Thyroid gland (tissue), 4 donors: ENCODE measurements around the gene RAB6A. TPM values are rescaled to one million over a fixed set of nuclear protein-coding genes. Genes with fewer than 3 reads are reported as not detected.

Experiments
- DNase-seq, 2 donors: peaks; one replicate each; pipeline ENCODE4 v3.0.0-alpha.2; 2019
- H3K27ac ChIP-seq, 3 donors: fragments of 200-600 bp; sonication (generic); 1 replicate in 2 of 3; 2 replicates in 1 of 3; pipeline ENCODE4 v1.5.1; 2016 to 2019; ENCODE audit warnings: mild to moderate bottlenecking in 1 of 3, moderate library complexity in 1 of 3
- H3K27me3 ChIP-seq: fragments of 200-600 bp; sonication (generic); one replicate; pipeline ENCODE4 v1.5.1; 2019
- H3K36me3 ChIP-seq, 2 donors: fragments of 200-600 bp; sonication (generic); one replicate each; pipeline ENCODE4 v1.5.1; 2016 to 2019
- H3K4me1 ChIP-seq, 2 donors: fragments of 200-600 bp; sonication (generic); one replicate each; pipeline ENCODE4 v1.5.1; 2017 to 2019
- H3K4me3 ChIP-seq, 3 donors: fragments of 200-600 bp; sonication (generic); replicated peaks in 1 of 3; 1 replicate in 2 of 3; 2 replicates in 1 of 3; pipeline ENCODE4 v1.5.1; 2016; ENCODE audit warnings: mild to moderate bottlenecking in 1 of 3
- H3K9me3 ChIP-seq: fragments of 200-600 bp; sonication (generic); one replicate; pipeline ENCODE4 v1.5.1; 2017
- CTCF ChIP-seq, 6 experiments: fragments of 200-600 bp in 3 of 6; fragments of 450-650 bp in 3 of 6; sonication (generic) in 3 of 6; IDR thresholded peaks; one replicate each; pipeline ENCODE4 v1.5.1; 2016 to 2019; ENCODE audit warnings: antibody characterized with exemption in 6 of 6, mild to moderate bottlenecking in 2 of 6, inconsistent platforms in 1 of 6, moderate library complexity in 1 of 6
- POLR2A ChIP-seq, 2 donors: fragments of 450-650 bp; IDR thresholded peaks; one replicate each; pipeline ENCODE4 v1.6.1; 2017; ENCODE audit warnings: antibody characterized with exemption in 2 of 2, mild to moderate bottlenecking in 2 of 2, moderate library complexity in 1 of 2
- WGBS, 2 donors: methylation state at CpG; one replicate each; pipeline ENCODE4 v1.1.5; 2017; 5-methylcytosine and 5-hydroxymethylcytosine counted together
- intact Hi-C: fragments of 100-400 bp; cut with DNase I; formaldehyde crosslinking; loops from one replicate; pipeline ENCODE4 v1.15.1; 2023
- total RNA-seq, 4 donors: library from RNA; depleted of rRNA; stranded (reverse); fragments of >200 nt; gene quantifications; one replicate each; pipeline ENCODE4 v1.2.3, GENCODE V29; 2016

Gene RAB6A
- total RNA-seq, 4 donors from 2014 or later: 131 to 191 (median 178) TPM

GRCh38 chr11:73648571-73649046 is 112.3 kb downstream of the RAB6A start:
- Histone ChIP-seq H3K4me3 (no peak overlapping the region), H3K36me3 (no peaks in the 10 kb centered on the region), H3K4me1 (peaks cover 11 to 15% of the 10 kb centered on the region in 2 donors), H3K9me3 (no peaks in the 10 kb centered on the region), H3K27me3 (no peaks in the 10 kb centered on the region), H3K27ac (peak overlapping the region in 1 of 3 donors; percentile 24)
- TF ChIP-seq POLR2A (IDR thresholded peaks at IDR 0.05): no peak
- TF ChIP-seq CTCF (IDR thresholded peaks at IDR 0.05): no peak
- intact Hi-C loops: no loop called here
- DNase-seq: peak; percentile 41 to 47
- WGBS, 2 donors: 62 to 64% methylated on average over 4 of the region's 8 CpGs

GRCh38 chr11:73648121-73648520 is 112.8 kb downstream of the RAB6A start:
- H3K4me3 ChIP-seq: peak overlapping the region in 1 of 3 donors; percentile 1
- no peaks in the 10 kb centered on the region for H3K27me3 ChIP-seq
- H3K27ac ChIP-seq: peak overlapping the region in 2 of 3 donors; percentile 2 to 24
- H3K36me3 ChIP-seq: no peaks in the 10 kb centered on the region
- H3K4me1 ChIP-seq: peaks cover 11 to 15% of the 10 kb centered on the region in 2 donors
- no peak for TF ChIP-seq POLR2A (IDR thresholded peaks at IDR 0.05)
- no peak for TF ChIP-seq CTCF (IDR thresholded peaks at IDR 0.05)
- no peak for DNase-seq
- 72 to 86% methylated on average over 9 of the region's 9 CpGs for WGBS, 2 donors
- intact Hi-C loops: no loop called here
- no peaks in the 10 kb centered on the region for H3K9me3 ChIP-seq

GRCh38 chr11:73647459-73648100 is 113.3 kb downstream of the RAB6A start:
- Histone ChIP-seq H3K36me3 (no peaks in the 10 kb centered on the region), H3K4me1 (peaks cover 11 to 15% of the 10 kb centered on the region in 2 donors), H3K27me3 (no peaks in the 10 kb centered on the region), H3K4me3 (peak overlapping the region in 2 of 3 donors; percentile 1 to 20), H3K9me3 (no peaks in the 10 kb centered on the region), H3K27ac (peak overlapping the region in 2 of 3 donors; percentile 2 to 24)
- WGBS, 2 donors: 12% methylated on average over 20 to 23 of the region's 23 CpGs
- TF ChIP-seq CTCF (IDR thresholded peaks at IDR 0.05): no peak
- peak in 1 of 2 donors; percentile 63 for TF ChIP-seq POLR2A (IDR thresholded peaks at IDR 0.05)
- intact Hi-C loops: no loop called here
- peak; percentile 94 to 95 for DNase-seq

GRCh38 chr11:73645972-73646631 is 114.8 kb downstream of the RAB6A start, which contains the start of gene PLEKHB1:
PLEKHB1 (plus strand) TSS chr11:73646581; CDS start chr11:73646609, 28 bp downstream.
- no peak for DNase-seq
- Histone ChIP-seq H3K27ac (no peak within 1 kb of the TSS), H3K9me3 (no peaks in the 10 kb centered on the region), H3K4me3 (peak within 1 kb of the TSS in 2 of 3 donors; percentile 1 to 20), H3K4me1 (peaks cover 11 to 15% of the 10 kb centered on the region in 2 donors), H3K36me3 (no peaks in the 10 kb centered on the region), H3K27me3 (no peaks in the 10 kb centered on the region)
- intact Hi-C loops: no loop called here
- 56 to 57% methylated on average over 24 to 26 of the region's 26 CpGs for WGBS, 2 donors
- no peak for TF ChIP-seq CTCF (IDR thresholded peaks at IDR 0.05)
- TF ChIP-seq POLR2A (IDR thresholded peaks at IDR 0.05): no peak
